GM19452 (cell line): Measurements from ENCODE around the gene RNF175.
A peak's percentile ranks its signal among the peaks of the same experiment; 100 is the strongest.

Source experiments
- ATAC-seq: cut with Tn5 transposase; IDR thresholded peaks from one replicate; pipeline ENCODE4 v1.9.1; 2021; ENCODE audit not compliant: unreplicated experiment

RNF175 gene

GRCh38 chr4:153759407-153760316 lies at the start of gene RNF175:
Gene RNF175, minus strand, starts transcription at chr4:153760024. Its CDS starts 162 bp downstream, at chr4:153759862.
- no peak for ATAC-seq

- peak; percentile 73 for ATAC-seq
These were observed 49.5 kb upstream of the RNF175 start for GRCh38 chr4:153809307-153809706.

DNA sequence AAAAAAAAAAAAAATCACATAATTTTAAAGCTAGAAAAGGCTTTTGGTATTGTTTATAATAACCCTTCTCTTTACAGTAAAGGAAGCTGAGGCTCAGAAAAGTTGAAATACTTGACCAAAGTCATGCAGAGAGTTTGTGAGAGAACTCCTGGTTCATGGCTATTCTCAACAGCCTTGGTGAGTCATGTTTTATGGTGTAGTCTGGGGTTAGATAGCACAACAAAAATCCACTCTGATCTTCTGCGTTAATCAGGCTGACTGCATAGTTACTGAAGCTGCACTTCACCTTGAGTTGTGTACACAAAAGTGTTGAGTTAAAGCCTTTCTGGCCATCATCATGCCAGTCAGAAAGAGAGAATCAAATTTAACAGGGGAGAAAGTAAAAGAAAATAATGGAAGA lies 48.4 kb upstream of the RNF175 start:
- no peak for ATAC-seq

- ATAC-seq: no peak
These were observed 46.2 kb upstream of the RNF175 start for GRCh38 chr4:153806073-153806472.

DNA sequence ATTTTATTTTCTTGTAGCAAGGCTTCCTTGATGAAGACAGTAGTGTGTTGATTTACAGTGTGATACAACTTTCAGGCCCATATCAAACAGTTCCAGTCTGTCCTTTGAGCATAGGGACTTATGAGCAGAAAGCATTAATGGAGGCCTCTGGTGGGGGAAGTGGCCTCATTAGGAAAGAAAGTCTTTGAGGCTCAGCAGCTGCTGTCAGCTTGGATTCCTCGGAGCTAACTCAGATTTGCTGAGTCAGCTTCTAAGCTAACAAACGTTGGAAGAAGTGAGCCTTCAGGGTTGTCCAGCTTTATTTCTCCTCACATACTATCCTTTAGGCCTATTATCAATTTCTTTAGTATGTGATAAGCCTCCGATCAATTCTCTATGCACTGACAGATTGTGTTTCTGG lies 44.9 kb upstream of the RNF175 start:
- ATAC-seq: no peak

GRCh38 chr4:153799694-153800074 lies 39.9 kb upstream of the RNF175 start:
- ATAC-seq: no peak

- no peak for ATAC-seq
These were observed 39.3 kb upstream of the RNF175 start for GRCh38 chr4:153798901-153799693.

DNA sequence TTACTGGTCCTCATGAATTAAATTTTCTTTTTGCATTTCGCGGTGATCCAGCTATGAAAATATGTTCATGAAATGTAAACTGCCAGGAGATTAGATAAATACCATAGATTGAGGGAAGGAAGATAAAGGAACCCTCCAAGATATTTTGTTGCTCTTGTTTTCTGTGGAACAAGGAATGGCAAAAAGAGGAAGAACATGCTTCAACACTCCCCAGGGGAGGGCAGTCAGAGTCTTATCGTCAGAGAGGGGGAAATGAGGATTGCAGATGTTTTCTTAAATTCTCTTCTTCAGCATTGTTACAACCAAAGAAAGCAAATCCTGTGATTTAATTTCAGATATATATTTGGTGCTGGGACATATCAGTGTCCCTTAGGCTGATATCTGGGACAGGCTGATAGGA lies 38.6 kb upstream of the RNF175 start:
- ATAC-seq: no peak

GRCh38 chr4:153794006-153794405 lies 34.2 kb upstream of the RNF175 start:
- ATAC-seq: no peak

DNA sequence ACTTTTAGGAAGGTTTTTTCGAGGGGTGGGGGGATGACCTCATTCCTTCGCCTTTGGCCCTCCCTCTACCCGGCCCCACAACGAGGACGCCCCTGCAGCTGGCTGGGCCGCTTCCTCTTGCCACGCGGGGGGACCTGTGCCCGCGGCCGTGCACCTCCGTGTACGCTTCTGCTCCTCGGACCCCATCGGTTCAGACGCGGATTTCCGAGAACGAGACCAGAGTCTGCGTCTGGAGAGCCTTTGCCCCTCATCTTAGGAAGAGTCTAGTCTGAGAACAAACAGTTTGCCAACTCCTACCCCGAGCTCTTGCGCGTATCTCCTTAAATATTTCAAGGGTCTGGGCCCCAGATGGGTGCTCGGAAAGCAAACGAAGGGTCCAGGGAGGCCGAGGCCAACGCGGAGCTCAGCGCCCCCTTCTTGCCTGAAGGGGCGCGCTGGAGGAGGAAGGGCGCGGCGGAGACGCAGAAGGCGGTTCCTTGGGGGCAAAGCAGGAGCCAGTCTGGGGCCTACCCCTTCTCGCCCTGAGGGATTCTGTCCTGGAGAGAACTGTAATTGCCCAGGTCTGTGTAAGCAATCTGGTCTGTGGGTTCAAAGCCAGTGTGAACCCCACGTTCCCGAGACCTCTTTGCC lies 32.9 kb upstream of the RNF175 start:
- ATAC-seq: no peak

- ATAC-seq: no peak
These were observed 32.2 kb upstream of the RNF175 start for GRCh38 chr4:153791746-153792617.

DNA sequence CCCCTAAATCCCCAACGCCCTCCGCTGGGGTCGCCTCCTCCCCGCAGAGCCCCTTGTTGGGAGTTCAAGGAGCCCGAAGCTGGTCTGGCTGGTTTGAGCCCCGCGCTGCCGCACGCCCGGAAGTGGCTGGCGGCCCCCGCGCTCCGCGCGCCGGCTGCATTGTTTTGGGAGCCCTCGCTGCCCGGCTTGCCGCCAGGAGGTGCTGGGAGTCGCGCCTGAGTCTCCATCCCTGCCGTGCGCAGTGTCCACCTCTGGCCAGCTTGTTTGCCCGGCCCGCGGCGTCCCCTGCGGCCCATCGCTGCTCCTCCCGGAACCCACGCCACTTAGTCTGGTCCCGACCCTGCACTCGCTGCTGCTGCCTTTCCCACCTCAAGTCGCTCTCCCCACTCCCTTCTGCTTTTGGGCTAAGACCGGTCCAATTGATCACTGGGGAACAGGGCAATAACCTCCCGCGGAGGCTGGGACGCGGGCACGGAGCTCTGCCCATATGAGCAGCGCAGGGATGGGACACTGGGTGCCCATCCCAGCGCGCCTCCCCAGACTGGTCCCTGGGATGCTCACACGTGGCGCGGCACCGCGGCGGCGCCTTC lies 31.2 kb upstream of the RNF175 start:
- no peak for ATAC-seq

GRCh38 chr4:153790500-153790865 lies 30.7 kb upstream of the RNF175 start:
- no peak for ATAC-seq

- no peak for ATAC-seq
These were observed 30.1 kb upstream of the RNF175 start for GRCh38 chr4:153789741-153790499.

DNA sequence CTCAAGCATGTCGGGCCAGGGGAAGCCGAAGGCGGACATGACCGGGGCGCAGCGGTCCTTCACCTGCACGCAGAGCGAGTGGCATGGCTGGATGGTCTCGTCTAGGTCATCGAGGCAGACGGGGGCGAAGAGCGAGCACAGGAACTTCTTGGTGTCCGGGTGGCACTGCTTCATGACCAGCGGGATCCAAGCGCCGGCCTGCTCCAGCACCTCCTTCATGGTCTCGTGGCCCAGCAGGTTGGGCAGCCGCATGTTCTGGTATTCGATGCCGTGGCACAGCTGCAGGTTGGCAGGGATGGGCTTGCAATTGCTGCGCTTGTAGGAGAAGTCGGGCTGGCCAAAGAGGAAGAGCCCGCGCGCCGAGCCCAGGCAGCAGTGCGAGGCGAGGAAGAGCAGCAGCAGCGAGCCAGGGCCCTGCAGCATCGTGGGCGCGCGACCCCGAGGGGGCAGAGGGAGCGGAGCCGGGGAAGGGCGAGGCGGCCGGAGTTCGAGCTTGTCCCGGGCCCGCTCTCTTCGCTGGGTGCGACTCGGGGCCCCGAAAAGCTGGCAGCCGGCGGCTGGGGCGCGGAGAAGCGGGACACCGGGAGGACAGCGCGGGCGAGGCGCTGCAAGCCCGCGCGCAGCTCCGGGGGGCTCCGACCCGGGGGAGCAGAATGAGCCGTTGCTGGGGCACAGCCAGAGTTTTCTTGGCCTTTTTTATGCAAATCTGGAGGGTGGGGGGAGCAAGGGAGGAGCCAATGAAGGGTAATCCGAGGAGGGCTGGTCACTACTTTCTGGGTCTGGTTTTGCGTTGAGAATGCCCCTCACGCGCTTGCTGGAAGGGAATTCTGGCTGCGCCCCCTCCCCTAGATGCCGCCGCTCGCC lies 28.8 kb upstream of the RNF175 start, which contains the start of gene SFRP2:
TSS of gene SFRP2 (minus strand) at position 671 of the 864 bp plus-strand sequence. CDS start at position 423, 248 bp downstream.
- ATAC-seq: no peak

DNA sequence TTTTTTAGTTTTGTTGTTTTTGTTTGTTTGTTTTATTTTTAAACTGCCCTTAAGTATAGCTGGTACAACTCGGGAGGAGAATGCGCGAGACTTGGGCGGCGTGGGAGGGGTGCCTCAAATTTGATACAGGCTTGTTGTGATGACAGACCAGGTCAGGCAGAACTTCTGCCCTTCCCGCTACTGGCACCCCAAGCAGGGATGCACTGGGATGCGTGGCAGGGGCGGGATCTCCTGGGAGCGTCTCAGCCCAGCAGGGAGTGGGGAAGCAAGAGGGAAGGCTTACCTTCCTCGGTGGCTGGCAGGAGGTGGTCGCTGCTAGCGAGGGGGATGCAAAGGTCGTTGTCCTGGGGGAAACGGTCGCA lies 28.2 kb upstream of the RNF175 start:
- no peak for ATAC-seq

GRCh38 chr4:153787575-153787974 lies 27.8 kb upstream of the RNF175 start:
- no peak for ATAC-seq

DNA sequence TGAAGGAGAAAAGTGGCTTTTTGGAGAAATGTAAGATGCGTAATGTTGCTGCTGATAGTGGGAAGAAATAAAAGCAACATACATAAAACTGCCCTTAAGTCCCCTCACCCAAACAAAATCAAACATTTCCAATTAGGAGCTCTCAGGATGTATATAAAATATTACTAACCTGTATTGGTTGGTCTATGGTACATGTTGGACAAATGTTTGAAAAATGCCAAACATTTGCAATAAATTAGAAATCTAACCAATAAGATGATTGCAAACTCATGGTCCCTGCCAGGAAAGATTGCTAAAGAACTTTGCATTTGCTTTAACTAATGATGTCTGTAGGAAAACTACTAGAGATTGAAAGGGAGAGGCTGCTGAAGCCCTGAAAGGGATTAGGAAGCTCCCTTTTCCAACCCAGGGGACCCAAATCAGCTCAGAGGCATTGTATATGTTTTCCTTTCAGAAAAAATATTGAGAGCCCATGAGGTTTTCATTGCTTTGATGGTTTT lies 27.3 kb upstream of the RNF175 start:
- ATAC-seq: no peak
